SU-DHL-6 (cell line): ENCODE measurements around the gene RNF157.

Experiments
- H2AFZ ChIP-seq: fragments of 200-600 bp; sonication (generic); 2 replicates; pipeline ENCODE4 v1.6.1; 2014; ENCODE audit warnings: low read depth, mild to moderate bottlenecking, moderate library complexity, mixed read lengths, antibody characterized with exemption, low read length; ENCODE audit not compliant: severe bottlenecking
- H3F3A ChIP-seq: fragments of 200-600 bp; shearing (Covaris generic); 2 replicates; pipeline ENCODE4 v1.6.0; 2016; ENCODE audit warnings: antibody characterized with exemption, mild to moderate bottlenecking; ENCODE audit not compliant: insufficient read depth
- H3K27ac ChIP-seq: fragments of 200-600 bp; sonication (generic); 2 replicates; pipeline ENCODE4 v1.5.1; 2016; ENCODE audit warnings: low read depth, mild to moderate bottlenecking, low read length, moderate library complexity, mixed read lengths
- H3K27me3 ChIP-seq: fragments of 200-600 bp; sonication (generic), shearing (Covaris generic); 2 replicates; pipeline ENCODE4 v1.6.0; 2014; ENCODE audit warnings: mild to moderate bottlenecking, low read length
- H3K36me3 ChIP-seq: fragments of 200-600 bp; sonication (generic); 2 replicates; pipeline ENCODE4 v1.6.1; 2014; ENCODE audit warnings: mild to moderate bottlenecking, low read length, mixed read lengths
- H3K4me2 ChIP-seq: fragments of 300-600, 200-600 bp; shearing (Covaris generic), sonication (generic); 2 replicates; pipeline ENCODE4 v1.6.0; 2014; ENCODE audit warnings: low read length, low read depth, mild to moderate bottlenecking; ENCODE audit not compliant: poor library complexity, severe bottlenecking
- H3K4me3 ChIP-seq: fragments of 200-600 bp; sonication (generic); 2 replicates; pipeline ENCODE4 v1.5.1; 2014; ENCODE audit warnings: antibody characterized with exemption, low read length, mild to moderate bottlenecking, mixed read lengths; ENCODE audit not compliant: insufficient read depth, poor library complexity, severe bottlenecking
- H3K79me2 ChIP-seq: fragments of 200-600 bp; sonication (generic); 2 replicates; pipeline ENCODE4 v1.6.1; 2014; ENCODE audit warnings: mild to moderate bottlenecking, low read length, moderate library complexity; ENCODE audit not compliant: insufficient read depth
- H3K9ac ChIP-seq: fragments of 200-600 bp; sonication (generic); 2 replicates; pipeline ENCODE4 v1.7.0; 2014; ENCODE audit warnings: mild to moderate bottlenecking, low read length
- H3K9me2 ChIP-seq: fragments of 200-600 bp; sonication (generic); replicated peaks from 2 replicates; pipeline ENCODE4 v1.6.1; 2014; ENCODE audit warnings: low read length; ENCODE audit not compliant: insufficient read depth
- H3K9me3 ChIP-seq: fragments of 200-600 bp; sonication (generic); 2 replicates; pipeline ENCODE4 v1.6.1; 2014; ENCODE audit warnings: low read length, mixed read lengths; ENCODE audit not compliant: insufficient read depth
- H4K20me1 ChIP-seq: fragments of 200-600 bp; sonication (generic); 2 replicates; pipeline ENCODE4 v1.6.1; 2014; ENCODE audit warnings: low read depth, mild to moderate bottlenecking, antibody characterized with exemption, low read length, moderate library complexity, mixed read lengths
- CTCF ChIP-seq: fragments of 200-600 bp; sonication (generic); IDR thresholded peaks from one replicate; pipeline ENCODE4 v1.5.1; 2017; ENCODE audit warnings: antibody characterized with exemption, mild to moderate bottlenecking, low read length, moderate library complexity; ENCODE audit not compliant: insufficient read depth, poor library complexity, severe bottlenecking
- EZH2phosphoT487 ChIP-seq: fragments of 200-600 bp; sonication (generic), shearing (Covaris generic); conservative IDR thresholded peaks from 2 replicates; pipeline ENCODE4 v1.6.1; 2018; ENCODE audit warnings: mild to moderate bottlenecking, antibody characterized with exemption, low read length, moderate library complexity, mixed read lengths

RNF157 gene

GRCh38 chr17:76150712-76151622 lies 89.3 kb downstream of the RNF157 start:
- Histone ChIP-seq H3K4me3 (no peak overlapping the region), H3K27ac (no peak overlapping the region), H4K20me1 (no peaks in the 10 kb centered on the region), H3F3A (no peaks in the 10 kb centered on the region), H3K27me3 (no peaks in the 10 kb centered on the region), H2AFZ (no peak overlapping the region), H3K9me3 (no peaks in the 10 kb centered on the region), H3K36me3 (no peaks in the 10 kb centered on the region), H3K79me2 (no peaks in the 10 kb centered on the region), H3K4me2 (no peak overlapping the region), H3K9me2 (no peaks in the 10 kb centered on the region), H3K9ac (no peak overlapping the region)
- TF ChIP-seq EZH2phosphoT487 (no peak), CTCF (no peak)

- no peak overlapping the region for H2AFZ ChIP-seq
- H3K36me3 ChIP-seq, result no peaks in the 10 kb centered on the region
- no peaks in the 10 kb centered on the region for H3K9me3 ChIP-seq
- H3K27me3 ChIP-seq, result no peaks in the 10 kb centered on the region
- no peaks in the 10 kb centered on the region for H3F3A ChIP-seq
- no peak overlapping the region for H3K27ac ChIP-seq
- H3K9ac ChIP-seq, result no peak overlapping the region
- no peak for TF ChIP-seq EZH2phosphoT487
- no peak for TF ChIP-seq CTCF
- no peaks in the 10 kb centered on the region for H4K20me1 ChIP-seq
- H3K79me2 ChIP-seq, result no peaks in the 10 kb centered on the region
- no peak overlapping the region for H3K4me3 ChIP-seq
- no peak overlapping the region for H3K4me2 ChIP-seq
- H3K9me2 ChIP-seq, result no peaks in the 10 kb centered on the region
Measured at GRCh38 chr17:76149214-76149613, 91.1 kb downstream of the RNF157 start.

GRCh38 chr17:76148015-76148326 lies 92.3 kb downstream of the RNF157 start:
- Histone ChIP-seq H3K27ac (no peak overlapping the region), H3K4me3 (no peak overlapping the region), H3K9ac (no peak overlapping the region), H3K36me3 (no peaks in the 10 kb centered on the region), H3K9me3 (no peaks in the 10 kb centered on the region), H2AFZ (no peak overlapping the region), H3K27me3 (no peaks in the 10 kb centered on the region), H3K4me2 (no peak overlapping the region), H3K9me2 (no peaks in the 10 kb centered on the region), H3K79me2 (no peaks in the 10 kb centered on the region), H4K20me1 (no peaks in the 10 kb centered on the region), H3F3A (no peaks in the 10 kb centered on the region)
- no peak for TF ChIP-seq CTCF
- TF ChIP-seq EZH2phosphoT487, result no peak
